Neural crest cell (in vitro differentiated cells): ENCODE measurements around the gene TRIM67. TPM values are rescaled to one million over a fixed set of nuclear protein-coding genes. Genes with fewer than 3 reads are reported as not detected.

Experiments used
- DNase-seq: peaks from one replicate; pipeline ENCODE4 v3.0.0; 2021; ENCODE audit warnings: low read depth, mixed read lengths, low spot score
- H3K27ac Mint-ChIP-seq: one replicate; pipeline ENCODE4 v1.8.0; 2021; ENCODE audit warnings: mild to moderate bottlenecking, mixed read lengths; ENCODE audit not compliant: unreplicated experiment
- H3K27me3 Mint-ChIP-seq: 2 replicates; pipeline ENCODE4 v1.8.0; 2021; ENCODE audit warnings: low read depth, mild to moderate bottlenecking, mixed read lengths
- H3K36me3 Mint-ChIP-seq: 2 replicates; pipeline ENCODE4 v1.8.0; 2021; ENCODE audit warnings: low read depth, mild to moderate bottlenecking, mixed read lengths
- H3K4me1 Mint-ChIP-seq: 2 replicates; pipeline ENCODE4 v1.8.0; 2021; ENCODE audit warnings: mixed read lengths
- H3K4me3 Mint-ChIP-seq: one replicate; pipeline ENCODE4 v1.8.0; 2021; ENCODE audit warnings: mild to moderate bottlenecking, mixed read lengths
- H3K9me3 Mint-ChIP-seq: 2 replicates; pipeline ENCODE4 v1.8.0; 2021; ENCODE audit warnings: mixed read lengths
- CTCF ChIP-seq: fragments of 200-600 bp; sonication (generic); conservative IDR thresholded peaks from 2 replicates; pipeline ENCODE4 v1.5.0; 2021; ENCODE audit warnings: antibody characterized with exemption, mild to moderate bottlenecking
- total RNA-seq: library from RNA; stranded (reverse); gene quantifications from 2 replicates; pipeline ENCODE4 v1.2.1, GENCODE V29; 2021

Gene TRIM67
- total RNA-seq, 1 donor from 2014 or later: 1.9 TPM

- Mint-ChIP-seq H3K9me3 (no peaks in the 10 kb centered on the region), H3K27ac (no peak overlapping the region), H3K4me1 (peaks cover 5% of the 10 kb centered on the region), H3K4me3 (peak overlapping the region; percentile 58), H3K36me3 (no peaks in the 10 kb centered on the region), H3K27me3 (peaks cover 81% of the 10 kb centered on the region)
- TF ChIP-seq CTCF: no peak
- DNase-seq: no peak
Observed at GRCh38 chr1:231159963-231160761, 1.7 kb upstream of the TRIM67 start.

GRCh38 chr1:231160895-231161666 is 777 bp upstream of the TRIM67 start:
- DNase-seq: peak; percentile 9
- H3K4me1 Mint-ChIP-seq: peaks cover 5% of the 10 kb centered on the region
- H3K4me3 Mint-ChIP-seq: peak overlapping the region; percentile 86
- TF ChIP-seq CTCF: no peak
- H3K9me3 Mint-ChIP-seq: no peaks in the 10 kb centered on the region
- peaks cover 86% of the 10 kb centered on the region for H3K27me3 Mint-ChIP-seq
- no peaks in the 10 kb centered on the region for H3K36me3 Mint-ChIP-seq
- no peak overlapping the region for H3K27ac Mint-ChIP-seq

DNA sequence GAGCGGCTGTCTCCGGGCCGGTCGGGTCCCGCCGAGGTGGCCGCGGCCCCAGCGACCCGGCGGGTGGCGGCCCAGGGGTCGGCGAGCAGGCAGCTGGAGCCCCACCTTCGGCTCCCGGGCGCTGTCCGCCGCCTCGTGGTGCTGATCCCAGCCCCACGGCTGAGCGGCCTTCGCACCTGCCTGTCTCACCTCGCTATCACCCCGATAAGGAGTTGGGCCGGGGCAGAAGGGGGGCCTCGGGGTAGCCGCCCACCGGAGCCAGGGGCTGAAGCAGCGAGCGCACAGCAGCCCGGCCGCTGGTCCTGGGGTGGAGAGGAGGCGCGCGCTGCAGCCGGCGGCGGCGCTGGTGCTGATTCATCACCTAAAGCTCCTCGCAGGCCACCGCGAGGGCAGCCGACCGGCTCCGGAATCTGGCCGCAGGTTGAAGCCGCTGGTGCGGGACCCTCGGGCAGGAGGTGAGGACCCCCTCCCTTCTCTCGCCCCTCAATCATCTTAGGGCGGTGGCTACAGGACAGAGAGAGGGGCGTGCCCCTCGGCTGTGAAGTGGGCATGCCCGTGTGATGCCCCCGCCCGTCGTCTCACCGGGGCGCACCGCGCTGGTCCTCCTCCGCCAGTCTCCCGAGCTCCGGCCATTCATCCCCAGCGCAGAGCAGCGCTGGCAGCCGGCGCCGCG is 575 bp downstream of the TRIM67 start:
- H3K36me3 Mint-ChIP-seq: no peaks in the 10 kb centered on the region
- peak overlapping the region; percentile 64 for H3K4me3 Mint-ChIP-seq
- H3K27me3 Mint-ChIP-seq: peaks cover 84% of the 10 kb centered on the region

DNA sequence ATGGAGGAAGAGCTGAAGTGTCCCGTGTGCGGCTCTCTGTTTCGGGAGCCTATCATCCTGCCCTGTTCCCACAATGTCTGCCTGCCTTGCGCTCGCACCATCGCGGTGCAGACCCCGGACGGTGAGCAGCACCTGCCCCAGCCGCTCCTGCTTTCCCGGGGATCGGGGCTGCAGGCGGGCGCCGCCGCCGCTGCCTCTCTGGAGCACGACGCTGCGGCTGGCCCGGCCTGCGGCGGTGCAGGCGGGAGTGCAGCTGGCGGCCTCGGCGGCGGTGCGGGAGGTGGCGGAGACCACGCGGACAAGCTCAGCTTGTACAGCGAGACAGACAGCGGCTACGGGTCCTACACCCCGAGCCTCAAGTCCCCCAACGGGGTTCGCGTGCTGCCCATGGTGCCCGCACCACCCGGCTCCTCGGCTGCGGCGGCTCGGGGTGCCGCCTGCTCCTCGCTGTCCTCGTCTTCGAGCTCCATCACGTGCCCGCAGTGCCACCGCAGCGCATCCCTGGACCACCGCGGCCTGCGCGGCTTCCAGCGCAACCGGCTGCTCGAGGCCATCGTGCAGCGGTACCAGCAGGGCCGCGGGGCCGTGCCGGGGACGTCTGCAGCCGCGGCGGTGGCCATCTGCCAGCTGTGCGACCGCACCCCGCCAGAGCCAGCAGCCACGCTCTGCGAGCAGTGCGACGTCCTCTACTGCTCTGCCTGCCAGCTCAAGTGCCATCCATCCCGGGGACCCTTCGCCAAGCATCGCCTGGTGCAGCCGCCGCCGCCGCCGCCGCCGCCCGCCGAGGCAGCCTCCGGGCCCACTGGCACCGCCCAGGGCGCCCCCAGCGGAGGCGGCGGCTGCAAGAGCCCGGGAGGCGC is 1.3 kb downstream of the TRIM67 start:
- Mint-ChIP-seq H3K4me3 (peak overlapping the region; percentile 64), H3K9me3 (no peaks in the 10 kb centered on the region), H3K27me3 (peaks cover 83% of the 10 kb centered on the region), H3K27ac (no peak overlapping the region), H3K36me3 (no peaks in the 10 kb centered on the region), H3K4me1 (peaks cover 5% of the 10 kb centered on the region)
- no peak for DNase-seq
- no peak for TF ChIP-seq CTCF

More for the DNA sequence above, 575 bp downstream of the TRIM67 start:
- no peak for TF ChIP-seq CTCF
- peaks cover 5% of the 10 kb centered on the region for H3K4me1 Mint-ChIP-seq
- no peaks in the 10 kb centered on the region for H3K9me3 Mint-ChIP-seq
- H3K27ac Mint-ChIP-seq: no peak overlapping the region
- peak; percentile 50 for DNase-seq
